Gastrocnemius medialis (tissue), 4 donors: ENCODE results near the gene MINK1. TPM values are rescaled to one million over a fixed set of nuclear protein-coding genes. Genes with fewer than 3 reads are reported as not detected.

Source experiments
- ATAC-seq, 2 donors: fragments of 150-250 bp; one replicate each; pipeline ENCODE4 v1.9.1; 2016
- DNase-seq, 2 donors: peaks; one replicate each; pipeline ENCODE4 v3.0.0-alpha.2; 2019
- H3K27ac ChIP-seq, 4 donors: fragments of 200-600 bp; sonication (generic); 1 replicate in 1 of 4; 2 replicates in 3 of 4; pipeline ENCODE4 v1.5.1; 2016 to 2018; ENCODE audit warnings: mild to moderate bottlenecking in 2 of 4, moderate library complexity in 1 of 4
- H3K27me3 ChIP-seq, 3 donors: fragments of 200-600 bp; sonication (generic) in 2 of 3; 1 replicate in 1 of 3; 2 replicates in 2 of 3; pipeline versions ENCODE4 v1.5.1 to v1.6.0; 2016 to 2019; ENCODE audit warnings: mild to moderate bottlenecking in 1 of 3, moderate library complexity in 1 of 3
- H3K36me3 ChIP-seq, 2 donors: fragments of 200-600 bp; sonication (generic) in 1 of 2; one replicate each; pipeline ENCODE4 v1.5.1; 2017 to 2018
- H3K4me1 ChIP-seq, 2 donors: fragments of 200-600 bp; sonication (generic) in 1 of 2; one replicate each; pipeline ENCODE4 v1.5.1; 2016 to 2017; ENCODE audit warnings: mild to moderate bottlenecking in 2 of 2
- H3K4me3 ChIP-seq, 4 donors: fragments of 200-600 bp; sonication (generic) in 3 of 4; 1 replicate in 1 of 4; 2 replicates in 3 of 4; pipeline ENCODE4 v1.5.1; 2016 to 2019; ENCODE audit warnings: mild to moderate bottlenecking in 2 of 4
- H3K9me3 ChIP-seq, 3 donors: fragments of 200-600 bp; sonication (generic) in 2 of 3; 1 replicate in 1 of 3; 2 replicates in 2 of 3; pipeline ENCODE4 v1.5.1; 2016 to 2019
- POLR2A ChIP-seq, 2 donors: fragments of 450-650 bp; IDR thresholded peaks; one replicate each; pipeline ENCODE4 v1.6.1; 2017; ENCODE audit warnings: antibody characterized with exemption in 2 of 2, mild to moderate bottlenecking in 2 of 2, moderate library complexity in 2 of 2
- in situ Hi-C, 4 donors: fragments of 200-750 bp; cut with MboI; loops; one replicate each; pipeline versions ENCODE4 v1.15.0 to v1.8.0; 2017; ENCODE audit warnings: low sequenced_read_pairs in 4 of 4
- intact Hi-C: fragments of 100-400 bp; cut with DNase I; formaldehyde crosslinking; loops from one replicate; pipeline ENCODE4 v1.15.1; 2023; ENCODE audit warnings: low total_unique reads
- total RNA-seq, 4 donors: library from RNA; depleted of rRNA; stranded (reverse); fragments of >200 nt; gene quantifications; one replicate each; pipeline versions ENCODE4 v1.1.0 to v1.2.3, GENCODE V29; 2016
- TF ChIP-seq, protein P1 (sequence below), 5 experiments: fragments of 450-650 bp in 3 of 5; fragments of 200-600 bp in 2 of 5; sonication (generic) in 2 of 5; IDR thresholded peaks in 4 of 5; conservative IDR thresholded peaks in 1 of 5; 1 replicate in 4 of 5; 2 replicates in 1 of 5; pipeline ENCODE4 v1.5.1; 2016 to 2019; ENCODE audit warnings: antibody characterized with exemption in 5 of 5, mild to moderate bottlenecking in 3 of 5, moderate library complexity in 3 of 5

Gene MINK1
- total RNA-seq, 4 donors from 2014 or later, result 11.7 to 20.2 (median 15.3) TPM

DNA sequence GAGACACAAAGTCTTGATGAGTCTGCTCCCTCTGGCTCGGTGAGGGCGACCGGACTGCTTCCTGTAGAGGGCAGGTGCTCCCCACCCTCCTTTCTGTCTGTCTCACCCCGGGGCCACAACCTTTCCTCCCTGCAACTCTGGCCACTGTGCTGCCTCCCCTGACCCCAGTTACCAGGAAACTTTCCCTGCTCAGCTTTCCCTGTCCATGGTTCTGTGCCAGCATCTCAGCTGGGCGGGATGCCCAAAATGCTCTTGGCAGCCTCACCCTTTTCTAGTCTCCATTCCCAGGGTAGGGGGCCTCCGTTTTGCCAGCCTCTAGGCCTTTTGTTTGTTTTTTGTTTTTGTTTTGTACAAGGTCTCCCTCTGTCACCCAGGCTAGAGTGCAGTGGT, 24.8 kb upstream of the MINK1 start:
- intact Hi-C loops, result loop anchor here (5.0 kb wide), 1 partner anchor 96 kb away; the partner anchor contains the start of gene ARRB2
- DNase-seq (peak in 1 of 2 donors; percentile 48), ATAC-seq (peak; percentile 16 to 49)

DNA sequence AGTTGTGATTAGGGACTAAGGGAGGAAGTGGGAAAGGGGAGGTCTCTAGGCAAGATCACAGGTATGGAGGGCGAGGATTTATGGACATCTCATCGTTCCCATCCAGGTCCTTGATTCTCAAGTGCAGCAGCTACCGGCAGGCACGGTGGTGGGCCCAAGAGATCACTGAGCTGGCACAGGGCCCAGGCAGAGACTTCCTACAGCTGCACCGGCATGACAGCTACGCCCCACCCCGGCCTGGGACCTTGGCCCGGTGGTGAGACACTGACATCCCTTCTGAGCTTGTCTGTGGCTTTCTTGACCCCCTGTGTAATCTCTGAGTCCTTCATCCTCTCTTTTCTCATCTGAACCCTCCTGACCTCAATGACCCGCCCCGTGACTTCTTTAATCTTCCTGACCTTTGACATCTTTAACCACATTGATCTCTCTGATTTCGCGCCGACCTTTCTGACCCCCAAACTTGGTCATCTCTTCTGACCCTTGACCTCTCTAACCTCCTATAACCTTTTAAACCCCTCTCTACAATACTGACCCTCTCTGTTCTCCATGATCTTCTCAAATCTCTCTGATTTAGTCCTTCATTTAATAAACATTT, 22.3 kb upstream of the MINK1 start:
- H3K27me3 ChIP-seq, result no peaks in the 10 kb centered on the region
- no peak for DNase-seq
- ATAC-seq, result no peak
- H3K4me3 ChIP-seq, result no peak overlapping the region
- intact Hi-C loops, result no loop called here
- TF ChIP-seq, protein P1, sequence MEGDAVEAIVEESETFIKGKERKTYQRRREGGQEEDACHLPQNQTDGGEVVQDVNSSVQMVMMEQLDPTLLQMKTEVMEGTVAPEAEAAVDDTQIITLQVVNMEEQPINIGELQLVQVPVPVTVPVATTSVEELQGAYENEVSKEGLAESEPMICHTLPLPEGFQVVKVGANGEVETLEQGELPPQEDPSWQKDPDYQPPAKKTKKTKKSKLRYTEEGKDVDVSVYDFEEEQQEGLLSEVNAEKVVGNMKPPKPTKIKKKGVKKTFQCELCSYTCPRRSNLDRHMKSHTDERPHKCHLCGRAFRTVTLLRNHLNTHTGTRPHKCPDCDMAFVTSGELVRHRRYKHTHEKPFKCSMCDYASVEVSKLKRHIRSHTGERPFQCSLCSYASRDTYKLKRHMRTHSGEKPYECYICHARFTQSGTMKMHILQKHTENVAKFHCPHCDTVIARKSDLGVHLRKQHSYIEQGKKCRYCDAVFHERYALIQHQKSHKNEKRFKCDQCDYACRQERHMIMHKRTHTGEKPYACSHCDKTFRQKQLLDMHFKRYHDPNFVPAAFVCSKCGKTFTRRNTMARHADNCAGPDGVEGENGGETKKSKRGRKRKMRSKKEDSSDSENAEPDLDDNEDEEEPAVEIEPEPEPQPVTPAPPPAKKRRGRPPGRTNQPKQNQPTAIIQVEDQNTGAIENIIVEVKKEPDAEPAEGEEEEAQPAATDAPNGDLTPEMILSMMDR (IDR thresholded peaks at IDR 0.05 in 4 of 5, conservative IDR thresholded peaks at IDR 0.05 in 1 of 5), result no peak
- TF ChIP-seq POLR2A (IDR thresholded peaks at IDR 0.05), result no peak
- no peak overlapping the region for H3K27ac ChIP-seq
- H3K9me3 ChIP-seq, result no peaks in the 10 kb centered on the region
- peaks cover 15 to 29% of the 10 kb centered on the region in 2 donors for H3K4me1 ChIP-seq
- no peaks in the 10 kb centered on the region for H3K36me3 ChIP-seq
- in situ Hi-C loops, result no loop called here

More for the DNA sequence above, 24.8 kb upstream of the MINK1 start:
- Histone ChIP-seq H3K27ac (no peak overlapping the region), H3K4me3 (no peak overlapping the region), H3K4me1 (peaks cover 15 to 29% of the 10 kb centered on the region in 2 donors), H3K9me3 (no peaks in the 10 kb centered on the region), H3K27me3 (no peaks in the 10 kb centered on the region), H3K36me3 (no peaks in the 10 kb centered on the region)
- TF ChIP-seq, protein P1 (IDR thresholded peaks at IDR 0.05 in 4 of 5, conservative IDR thresholded peaks at IDR 0.05 in 1 of 5), result no peak
- TF ChIP-seq POLR2A (IDR thresholded peaks at IDR 0.05), result no peak
- in situ Hi-C loops, result no loop called here

DNA sequence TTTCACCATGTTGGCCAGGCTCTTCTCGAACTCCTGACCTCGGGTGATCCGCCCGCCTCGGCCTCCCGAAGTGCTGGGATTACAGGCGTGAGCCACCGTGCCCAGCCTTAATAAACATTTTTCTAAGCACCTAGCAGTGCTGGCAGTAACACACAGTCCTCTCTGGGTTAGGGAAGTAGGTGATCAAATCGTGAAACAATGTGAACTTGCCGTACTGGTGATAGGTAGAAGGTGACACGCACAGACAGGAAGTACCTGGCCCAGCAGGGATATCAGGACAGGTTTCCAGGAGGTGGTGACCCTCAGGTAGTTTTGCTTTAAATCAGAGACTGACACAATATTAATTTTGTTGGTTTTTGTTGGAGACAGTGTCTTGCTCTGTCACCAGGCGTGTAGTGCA, 21.7 kb upstream of the MINK1 start:
- TF ChIP-seq, protein P1 (IDR thresholded peaks at IDR 0.05 in 4 of 5, conservative IDR thresholded peaks at IDR 0.05 in 1 of 5), result no peak
- TF ChIP-seq POLR2A (IDR thresholded peaks at IDR 0.05), result no peak
- Histone ChIP-seq H3K36me3 (peaks cover 0 to 1% of the 10 kb centered on the region in 2 donors), H3K4me1 (peaks cover 15 to 22% of the 10 kb centered on the region in 2 donors), H3K27ac (no peak overlapping the region), H3K9me3 (no peaks in the 10 kb centered on the region), H3K27me3 (no peaks in the 10 kb centered on the region), H3K4me3 (no peak overlapping the region)
- ATAC-seq (no peak), DNase-seq (no peak)
- intact Hi-C loops, result no loop called here
- in situ Hi-C loops, result no loop called here

GRCh38 chr17:4812690-4813089, 20.4 kb upstream of the MINK1 start:
- Histone ChIP-seq H3K4me1 (peaks cover 14 to 17% of the 10 kb centered on the region in 2 donors), H3K9me3 (no peaks in the 10 kb centered on the region), H3K4me3 (no peak overlapping the region), H3K36me3 (peaks cover 0 to 8% of the 10 kb centered on the region in 2 donors), H3K27ac (peak overlapping the region in 2 of 4 donors; percentile 35 to 61), H3K27me3 (no peaks in the 10 kb centered on the region)
- ATAC-seq, result peak in 1 of 2 donors; percentile 67
- TF ChIP-seq, protein P1 (IDR thresholded peaks at IDR 0.05 in 4 of 5, conservative IDR thresholded peaks at IDR 0.05 in 1 of 5), result no peak
- TF ChIP-seq POLR2A (IDR thresholded peaks at IDR 0.05), result no peak
- in situ Hi-C loops (no loop called here), intact Hi-C loops (no loop called here)
- no peak for DNase-seq
